Keratinocyte (primary cell): Measurements from ENCODE around the gene NAA80.

ENCODE experiments used
- EZH2 ChIP-seq: IDR thresholded peaks from one replicate; pipeline ENCODE4 v1.6.1; 2012; ENCODE audit warnings: inconsistent platforms, mild to moderate bottlenecking, low read length, moderate library complexity
- TF ChIP-seq, protein P1 (sequence below), 3 experiments: IDR thresholded peaks in 1 of 3; conservative IDR thresholded peaks in 1 of 3; optimal IDR thresholded peaks in 1 of 3; 2 replicates in 2 of 3; 3 replicates in 1 of 3; pipeline versions ENCODE3 to v1.5.1; 2011; ENCODE audit warnings: low read length in 3 of 3, mild to moderate bottlenecking in 3 of 3, moderate library complexity in 2 of 3, control low read depth in 1 of 3, inconsistent platforms in 1 of 3; ENCODE audit not compliant: insufficient read depth in 2 of 3; ENCODE audit errors: extremely low read depth in 1 of 3

DNA sequence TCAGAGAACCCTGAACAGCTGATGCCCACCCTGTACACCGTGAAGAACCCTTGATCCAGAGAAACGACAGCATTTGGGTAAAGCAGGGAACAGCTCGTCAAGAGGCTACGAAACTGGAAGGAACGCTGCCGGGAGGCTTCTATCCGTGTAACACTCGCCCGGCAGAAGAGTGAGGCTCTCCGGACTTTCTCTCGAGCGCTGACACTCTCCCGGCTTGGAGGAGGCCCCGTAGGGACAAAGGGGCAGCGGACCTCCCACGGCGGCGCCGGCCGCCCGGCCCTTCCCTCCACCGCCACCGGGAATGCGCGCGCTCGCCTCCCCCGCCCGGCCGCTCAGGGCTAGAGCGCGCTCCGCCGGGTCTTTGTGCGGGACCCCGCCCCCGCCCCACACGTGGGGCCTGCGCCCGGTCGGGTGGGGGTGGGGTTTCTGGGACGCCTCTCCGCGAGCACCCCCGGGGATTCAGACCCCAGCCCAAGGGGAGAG, 21.7 kb upstream of the NAA80 start:
- TF ChIP-seq, protein P1, sequence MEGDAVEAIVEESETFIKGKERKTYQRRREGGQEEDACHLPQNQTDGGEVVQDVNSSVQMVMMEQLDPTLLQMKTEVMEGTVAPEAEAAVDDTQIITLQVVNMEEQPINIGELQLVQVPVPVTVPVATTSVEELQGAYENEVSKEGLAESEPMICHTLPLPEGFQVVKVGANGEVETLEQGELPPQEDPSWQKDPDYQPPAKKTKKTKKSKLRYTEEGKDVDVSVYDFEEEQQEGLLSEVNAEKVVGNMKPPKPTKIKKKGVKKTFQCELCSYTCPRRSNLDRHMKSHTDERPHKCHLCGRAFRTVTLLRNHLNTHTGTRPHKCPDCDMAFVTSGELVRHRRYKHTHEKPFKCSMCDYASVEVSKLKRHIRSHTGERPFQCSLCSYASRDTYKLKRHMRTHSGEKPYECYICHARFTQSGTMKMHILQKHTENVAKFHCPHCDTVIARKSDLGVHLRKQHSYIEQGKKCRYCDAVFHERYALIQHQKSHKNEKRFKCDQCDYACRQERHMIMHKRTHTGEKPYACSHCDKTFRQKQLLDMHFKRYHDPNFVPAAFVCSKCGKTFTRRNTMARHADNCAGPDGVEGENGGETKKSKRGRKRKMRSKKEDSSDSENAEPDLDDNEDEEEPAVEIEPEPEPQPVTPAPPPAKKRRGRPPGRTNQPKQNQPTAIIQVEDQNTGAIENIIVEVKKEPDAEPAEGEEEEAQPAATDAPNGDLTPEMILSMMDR (optimal IDR thresholded peaks at IDR 0.05 in 1 of 3, IDR thresholded peaks at IDR 0.05 in 1 of 3, conservative IDR thresholded peaks at IDR 0.05 in 1 of 3; ENCODE audit: extremely low read depth in 1 of 3, insufficient read depth in 2 of 3, low read length in 3 of 3): no peak
- no peak for TF ChIP-seq EZH2
